ENCODE measurements around the gene SOCS6.

The SOCS6 gene

GRCh38 chr18:70289351-70290312, 787 bp downstream of the SOCS6 start:
- no peak for DNase-seq

GRCh38 chr18:70290482-70291294, 1.8 kb downstream of the SOCS6 start:
- no peak for DNase-seq

GRCh38 chr18:70291295-70291574, 2.4 kb downstream of the SOCS6 start:
- DNase-seq, result no peak

- DNase-seq, result no peak
Observed at GRCh38 chr18:70292628-70293027, 3.8 kb downstream of the SOCS6 start.

GRCh38 chr18:70293166-70293565, 4.3 kb downstream of the SOCS6 start:
- DNase-seq, result no peak

- no peak for DNase-seq
Observed at GRCh38 chr18:70294471-70295191, 5.8 kb downstream of the SOCS6 start.

GRCh38 chr18:70295192-70296188, 6.6 kb downstream of the SOCS6 start:
- no peak for DNase-seq

GRCh38 chr18:70296289-70296688, 7.4 kb downstream of the SOCS6 start:
- DNase-seq, result no peak

GRCh38 chr18:70296781-70297180, 7.9 kb downstream of the SOCS6 start:
- DNase-seq, result no peak

- DNase-seq, result no peak
Observed at GRCh38 chr18:70299393-70299792, 10.5 kb downstream of the SOCS6 start.

GRCh38 chr18:70301667-70302066, 12.8 kb downstream of the SOCS6 start:
- no peak for DNase-seq

GRCh38 chr18:70308555-70309294, 19.9 kb downstream of the SOCS6 start:
- no peak for DNase-seq

GRCh38 chr18:70310560-70311320, 21.9 kb downstream of the SOCS6 start:
- no peak for DNase-seq

- no peak for DNase-seq
Observed at GRCh38 chr18:70311726-70312125, 22.9 kb downstream of the SOCS6 start.

GRCh38 chr18:70313640-70314039, 24.8 kb downstream of the SOCS6 start:
- no peak for DNase-seq

- DNase-seq, result no peak
Observed at GRCh38 chr18:70314151-70314782, 25.4 kb downstream of the SOCS6 start.

GRCh38 chr18:70319187-70319586, 30.3 kb downstream of the SOCS6 start:
- DNase-seq, result no peak

- DNase-seq, result no peak
Observed at GRCh38 chr18:70321616-70322015, 32.8 kb downstream of the SOCS6 start.

- no peak for DNase-seq
Observed at GRCh38 chr18:70322385-70322784, 33.5 kb downstream of the SOCS6 start.

GRCh38 chr18:70322928-70323327, 34.1 kb downstream of the SOCS6 start:
- no peak for DNase-seq
